Body of pancreas (tissue), 4 donors: ENCODE measurements around the gene CCL25.

Experiments used
- POLR2A ChIP-seq, 3 donors: fragments of 450-650 bp; IDR thresholded peaks; one replicate each; pipeline ENCODE4 v1.6.1; 2016; ENCODE audit warnings: antibody characterized with exemption in 3 of 3, mild to moderate bottlenecking in 2 of 3
- TF ChIP-seq, protein P1 (sequence below), 7 experiments: fragments of 450-650 bp in 4 of 7; fragments of 200-600 bp in 3 of 7; sonication (generic) in 3 of 7; IDR thresholded peaks; one replicate each; pipeline ENCODE4 v1.5.1; 2016 to 2019; ENCODE audit warnings: antibody characterized with exemption in 7 of 7

- TF ChIP-seq, protein P1, sequence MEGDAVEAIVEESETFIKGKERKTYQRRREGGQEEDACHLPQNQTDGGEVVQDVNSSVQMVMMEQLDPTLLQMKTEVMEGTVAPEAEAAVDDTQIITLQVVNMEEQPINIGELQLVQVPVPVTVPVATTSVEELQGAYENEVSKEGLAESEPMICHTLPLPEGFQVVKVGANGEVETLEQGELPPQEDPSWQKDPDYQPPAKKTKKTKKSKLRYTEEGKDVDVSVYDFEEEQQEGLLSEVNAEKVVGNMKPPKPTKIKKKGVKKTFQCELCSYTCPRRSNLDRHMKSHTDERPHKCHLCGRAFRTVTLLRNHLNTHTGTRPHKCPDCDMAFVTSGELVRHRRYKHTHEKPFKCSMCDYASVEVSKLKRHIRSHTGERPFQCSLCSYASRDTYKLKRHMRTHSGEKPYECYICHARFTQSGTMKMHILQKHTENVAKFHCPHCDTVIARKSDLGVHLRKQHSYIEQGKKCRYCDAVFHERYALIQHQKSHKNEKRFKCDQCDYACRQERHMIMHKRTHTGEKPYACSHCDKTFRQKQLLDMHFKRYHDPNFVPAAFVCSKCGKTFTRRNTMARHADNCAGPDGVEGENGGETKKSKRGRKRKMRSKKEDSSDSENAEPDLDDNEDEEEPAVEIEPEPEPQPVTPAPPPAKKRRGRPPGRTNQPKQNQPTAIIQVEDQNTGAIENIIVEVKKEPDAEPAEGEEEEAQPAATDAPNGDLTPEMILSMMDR (IDR thresholded peaks at IDR 0.05), result no peak
- TF ChIP-seq POLR2A (IDR thresholded peaks at IDR 0.05), result no peak
Measured at GRCh38 chr19:8090950-8091349, 38.4 kb downstream of the CCL25 start.
